A673 (cell line): Measurements from ENCODE around the gene FAU. TPM values are rescaled to one million over a fixed set of nuclear protein-coding genes. Genes with fewer than 3 reads are reported as not detected.

Source experiments
- BruUV-seq: library from RNA; stranded (reverse); fragments of 400-500 nt; replicated peaks from 2 replicates; lab custom pipeline; 2021; lab: Mats Ljungman, UMichigan
- CTCF ChIA-PET: fragments of 300-600 bp; sonication (Branson Sonifier 250); formaldehyde crosslinking; loops from one replicate; lab custom pipeline; 2022; ENCODE audit warnings: antibody characterized with exemption; lab: Charles Lee
- POLR2A ChIA-PET: fragments of 300-600 bp; sonication (Branson Sonifier 250); formaldehyde crosslinking; loops from one replicate; lab custom pipeline; 2022; ENCODE audit warnings: antibody characterized with exemption; ENCODE audit not compliant: low non-redundant PET; lab: Charles Lee
- DNase-seq: peaks from one replicate; pipeline ENCODE4 v3.0.0-alpha.2; 2015; ENCODE audit warnings: low spot score
- H3K27ac ChIP-seq: fragments of 200-600 bp; sonication (generic); 2 replicates; pipeline ENCODE4 v1.5.1; 2016; ENCODE audit warnings: mixed run types, low read depth, mild to moderate bottlenecking, mixed read lengths, antibody characterized with exemption, low read length; ENCODE audit not compliant: poor library complexity, severe bottlenecking
- H3K27me3 ChIP-seq: fragments of 200-600 bp; sonication (generic); replicated peaks from 2 replicates; pipeline ENCODE4 v1.6.1; 2017; ENCODE audit warnings: mixed run types, low read depth, mild to moderate bottlenecking, mixed read lengths, antibody characterized with exemption, low read length; ENCODE audit not compliant: insufficient read depth, poor library complexity
- H3K36me3 ChIP-seq: fragments of 200-600 bp; sonication (generic); 2 replicates; pipeline ENCODE4 v1.6.1; 2016; ENCODE audit warnings: mixed run types, mild to moderate bottlenecking, mixed read lengths, antibody characterized with exemption, low read length; ENCODE audit not compliant: insufficient read depth, poor library complexity, severe bottlenecking
- H3K4me1 ChIP-seq: fragments of 200-600 bp; sonication (generic); 2 replicates; pipeline ENCODE4 v1.6.1; 2017; ENCODE audit warnings: mixed run types, mild to moderate bottlenecking, mixed read lengths, antibody characterized with exemption, low read length; ENCODE audit not compliant: insufficient read depth, poor library complexity, severe bottlenecking
- H3K4me3 ChIP-seq: fragments of 200-600 bp; sonication (generic); 2 replicates; pipeline ENCODE4 v1.5.1; 2016; ENCODE audit warnings: low read depth, mixed run types, mild to moderate bottlenecking, mixed read lengths, low read length; ENCODE audit not compliant: poor library complexity, severe bottlenecking
- H3K9me3 ChIP-seq: fragments of 200-600 bp; sonication (generic); 2 replicates; pipeline ENCODE4 v1.6.1; 2016; ENCODE audit warnings: mixed run types, low read depth, mild to moderate bottlenecking, mixed read lengths, antibody characterized with exemption, low read length; ENCODE audit not compliant: poor library complexity, severe bottlenecking
- EZH2 ChIP-seq: fragments of 200-600 bp; sonication (generic); IDR thresholded peaks from 2 replicates; pipeline ENCODE4 v1.6.1; 2017; ENCODE audit warnings: borderline replicate concordance, low read depth, mild to moderate bottlenecking, mixed read lengths, antibody characterized with exemption, low read length; ENCODE audit not compliant: poor library complexity, severe bottlenecking
- intact Hi-C: fragments of 100-400 bp; cut with micrococcal nuclease; formaldehyde crosslinking; loops from one replicate; pipeline ENCODE4 v1.10.0; 2022; ENCODE audit not compliant: unreplicated experiment
- total RNA-seq: library from RNA; stranded (reverse); gene quantifications from 2 replicates; pipeline ENCODE4 v1.2.3, GENCODE V29; 2021
- TF ChIP-seq, protein P1 (sequence below): fragments of 300-800, 200-600 bp; sonication (generic); conservative IDR thresholded peaks from 2 replicates; pipeline ENCODE4 v1.5.1; 2017; ENCODE audit warnings: low read depth, mild to moderate bottlenecking, antibody characterized with exemption, low read length, moderate library complexity, mixed read lengths

Gene FAU
- total RNA-seq, 1 experiment from 2014 or later: 956 TPM

DNA sequence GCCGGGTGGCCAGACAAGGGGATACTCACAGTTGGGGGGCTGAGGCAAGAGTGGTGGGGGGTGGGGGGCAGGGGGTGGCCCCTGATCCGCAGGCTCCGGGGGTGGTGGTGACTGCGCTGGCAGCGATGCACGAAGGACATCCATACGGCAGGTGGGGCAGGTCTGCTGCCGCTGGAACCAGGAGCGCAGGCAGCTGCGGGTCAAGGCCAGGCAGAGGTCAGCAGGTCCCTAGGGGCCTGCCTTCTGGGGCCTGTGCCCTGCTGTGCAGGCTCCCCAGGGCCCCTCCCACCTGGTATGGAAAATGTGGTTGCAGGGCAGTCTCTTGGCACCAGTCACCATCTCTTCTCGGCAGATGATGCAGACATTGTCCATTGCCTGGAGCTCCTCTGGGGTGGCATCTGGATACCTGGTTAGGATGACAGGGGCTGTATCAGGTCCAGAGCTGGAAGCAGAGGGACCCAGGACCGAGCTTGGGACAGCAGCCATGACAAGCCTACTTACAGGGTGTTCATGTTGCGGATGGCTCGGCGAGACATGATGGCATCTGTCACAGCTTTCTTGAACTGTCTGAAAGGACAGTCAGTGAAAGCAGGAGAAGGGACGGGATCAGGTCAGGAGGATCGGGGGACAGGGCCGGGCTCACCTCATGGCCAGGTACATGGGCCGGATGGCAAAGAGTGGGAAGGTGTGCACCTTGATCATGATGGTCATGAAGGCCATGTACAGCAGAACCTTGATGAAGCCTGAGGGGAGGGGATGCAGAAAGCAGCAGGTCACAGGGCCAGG, 8.9 kb upstream of the FAU start:
- H3K27ac ChIP-seq: no peak overlapping the region
- peaks cover 15% of the 10 kb centered on the region for H3K4me1 ChIP-seq
- no TSS peak for BruUV-seq
- H3K36me3 ChIP-seq: peaks cover 64% of the 10 kb centered on the region
- CTCF ChIA-PET: interaction anchor here (0.6 kb wide), 2 partner anchors 8 to 201 kb away, joined by 4 to 7 read pairs; no protein-coding TSS in a partner anchor
- no peak for TF ChIP-seq EZH2
- TF ChIP-seq, protein P1, sequence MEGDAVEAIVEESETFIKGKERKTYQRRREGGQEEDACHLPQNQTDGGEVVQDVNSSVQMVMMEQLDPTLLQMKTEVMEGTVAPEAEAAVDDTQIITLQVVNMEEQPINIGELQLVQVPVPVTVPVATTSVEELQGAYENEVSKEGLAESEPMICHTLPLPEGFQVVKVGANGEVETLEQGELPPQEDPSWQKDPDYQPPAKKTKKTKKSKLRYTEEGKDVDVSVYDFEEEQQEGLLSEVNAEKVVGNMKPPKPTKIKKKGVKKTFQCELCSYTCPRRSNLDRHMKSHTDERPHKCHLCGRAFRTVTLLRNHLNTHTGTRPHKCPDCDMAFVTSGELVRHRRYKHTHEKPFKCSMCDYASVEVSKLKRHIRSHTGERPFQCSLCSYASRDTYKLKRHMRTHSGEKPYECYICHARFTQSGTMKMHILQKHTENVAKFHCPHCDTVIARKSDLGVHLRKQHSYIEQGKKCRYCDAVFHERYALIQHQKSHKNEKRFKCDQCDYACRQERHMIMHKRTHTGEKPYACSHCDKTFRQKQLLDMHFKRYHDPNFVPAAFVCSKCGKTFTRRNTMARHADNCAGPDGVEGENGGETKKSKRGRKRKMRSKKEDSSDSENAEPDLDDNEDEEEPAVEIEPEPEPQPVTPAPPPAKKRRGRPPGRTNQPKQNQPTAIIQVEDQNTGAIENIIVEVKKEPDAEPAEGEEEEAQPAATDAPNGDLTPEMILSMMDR: no peak
- no peaks in the 10 kb centered on the region for H3K9me3 ChIP-seq
- no peaks in the 10 kb centered on the region for H3K27me3 ChIP-seq
- no peak overlapping the region for H3K4me3 ChIP-seq
- DNase-seq: no peak
- intact Hi-C loops: no loop called here
- POLR2A ChIA-PET: no interaction called here

DNA sequence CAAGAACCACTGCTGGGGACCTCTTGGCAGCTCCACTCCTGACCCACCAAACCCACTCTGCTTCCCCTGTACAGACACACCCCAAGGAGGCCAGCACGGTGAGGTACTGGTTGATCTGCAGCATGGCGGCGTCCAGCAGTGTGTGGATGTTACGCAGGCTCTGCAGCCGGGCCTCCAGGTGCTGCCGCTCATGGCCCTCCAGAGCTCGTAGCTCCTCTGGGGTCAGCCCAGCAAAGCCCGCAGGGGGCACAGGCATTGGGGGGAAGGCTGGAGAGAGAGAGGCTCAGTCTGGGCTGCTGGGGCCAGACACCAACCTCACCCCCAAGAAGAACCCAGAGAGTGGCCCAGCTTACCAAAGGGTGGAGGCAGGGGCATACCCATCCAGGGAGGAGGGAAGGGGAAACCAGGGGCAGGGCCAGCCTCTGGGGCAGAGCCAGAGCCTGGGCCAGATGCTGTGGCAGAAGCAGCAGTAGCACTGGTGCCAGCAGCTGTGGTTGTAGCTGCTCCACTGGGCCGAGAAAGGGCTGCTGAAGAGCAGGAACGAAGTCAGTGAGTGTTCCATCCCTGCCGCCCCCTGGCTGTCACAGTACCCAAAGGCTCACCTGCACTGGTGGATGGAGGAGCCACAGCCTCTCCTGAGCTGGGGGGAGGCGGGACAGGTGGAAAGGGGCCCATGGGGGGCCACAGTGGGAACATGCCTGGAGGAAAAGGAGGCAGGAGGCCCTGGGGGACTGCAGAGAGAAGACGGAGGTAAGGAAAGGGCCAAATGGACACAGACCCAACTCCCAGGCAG, 7.9 kb upstream of the FAU start:
- CTCF ChIA-PET: no interaction called here
- POLR2A ChIA-PET: no interaction called here
- intact Hi-C loops: no loop called here
- Histone ChIP-seq H3K27ac (no peak overlapping the region), H3K9me3 (no peaks in the 10 kb centered on the region), H3K36me3 (peaks cover 74% of the 10 kb centered on the region), H3K4me3 (no peak overlapping the region), H3K4me1 (peaks cover 9% of the 10 kb centered on the region), H3K27me3 (no peaks in the 10 kb centered on the region)
- DNase-seq: no peak
- BruUV-seq: no TSS peak
- TF ChIP-seq, protein P1: no peak
- TF ChIP-seq EZH2: no peak

DNA sequence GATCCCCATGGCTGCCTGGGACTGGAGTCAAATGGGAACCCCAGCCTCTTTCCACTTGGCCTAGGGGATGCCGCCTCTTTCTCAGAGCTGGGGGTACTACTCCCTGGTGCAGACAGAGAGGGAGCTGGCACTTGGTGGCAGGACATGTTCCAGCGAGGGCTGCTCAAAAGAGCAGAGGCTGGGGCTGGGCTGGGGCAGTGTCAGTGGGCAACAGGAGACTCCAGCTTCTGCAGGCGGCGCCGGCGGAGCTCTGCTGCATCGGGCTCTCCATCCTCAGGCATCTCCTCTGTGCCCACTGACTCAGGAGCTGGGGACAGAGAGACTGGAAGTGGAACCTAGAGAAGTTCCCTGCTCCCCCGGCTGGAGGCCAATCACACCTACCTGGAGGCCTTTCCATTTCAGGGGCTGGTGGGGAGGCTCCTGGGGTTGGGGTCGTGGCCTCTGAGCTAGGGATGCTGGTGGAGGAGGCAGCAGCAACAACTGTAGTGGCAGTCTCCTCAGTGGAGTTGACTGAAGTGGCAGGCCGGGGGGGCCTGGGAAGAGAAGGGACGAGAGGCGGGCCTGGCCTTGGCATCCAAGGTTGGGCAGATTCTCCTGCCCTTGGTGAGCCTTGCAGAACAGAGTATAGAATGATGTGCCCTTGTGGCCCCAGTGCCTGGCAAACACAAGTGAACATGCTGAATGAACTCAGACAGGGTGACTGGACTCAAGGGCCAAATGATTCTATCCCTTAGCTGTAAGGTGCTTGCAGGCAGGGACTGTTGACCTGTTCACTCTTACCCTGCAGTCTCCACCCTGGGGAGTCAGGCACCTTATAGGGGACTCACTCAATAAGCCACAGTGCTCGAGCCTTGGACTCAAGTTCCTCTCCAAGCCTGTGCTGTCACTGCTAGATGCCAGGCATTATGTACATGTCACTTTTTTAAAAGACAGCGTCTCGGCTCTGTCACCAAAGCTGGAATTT, 6.5 kb upstream of the FAU start:
- ChIA-PET CTCF (no interaction called here), POLR2A (no interaction called here)
- intact Hi-C loops: no loop called here
- peaks cover 8% of the 10 kb centered on the region for H3K4me1 ChIP-seq
- no peak for DNase-seq
- TF ChIP-seq EZH2: no peak
- TF ChIP-seq, protein P1: no peak
- no peak overlapping the region for H3K4me3 ChIP-seq
- no peak overlapping the region for H3K27ac ChIP-seq
- no TSS peak for BruUV-seq
- H3K27me3 ChIP-seq: no peaks in the 10 kb centered on the region
- peaks cover 79% of the 10 kb centered on the region for H3K36me3 ChIP-seq
- no peaks in the 10 kb centered on the region for H3K9me3 ChIP-seq
